ENCODE results near the gene DENND5B.
"Not testable (repeated sequence)": the region's sequence is repeated elsewhere in the genome, so short reads cannot be mapped to it uniquely, and the experiment has no call there.

Gene DENND5B

DNA sequence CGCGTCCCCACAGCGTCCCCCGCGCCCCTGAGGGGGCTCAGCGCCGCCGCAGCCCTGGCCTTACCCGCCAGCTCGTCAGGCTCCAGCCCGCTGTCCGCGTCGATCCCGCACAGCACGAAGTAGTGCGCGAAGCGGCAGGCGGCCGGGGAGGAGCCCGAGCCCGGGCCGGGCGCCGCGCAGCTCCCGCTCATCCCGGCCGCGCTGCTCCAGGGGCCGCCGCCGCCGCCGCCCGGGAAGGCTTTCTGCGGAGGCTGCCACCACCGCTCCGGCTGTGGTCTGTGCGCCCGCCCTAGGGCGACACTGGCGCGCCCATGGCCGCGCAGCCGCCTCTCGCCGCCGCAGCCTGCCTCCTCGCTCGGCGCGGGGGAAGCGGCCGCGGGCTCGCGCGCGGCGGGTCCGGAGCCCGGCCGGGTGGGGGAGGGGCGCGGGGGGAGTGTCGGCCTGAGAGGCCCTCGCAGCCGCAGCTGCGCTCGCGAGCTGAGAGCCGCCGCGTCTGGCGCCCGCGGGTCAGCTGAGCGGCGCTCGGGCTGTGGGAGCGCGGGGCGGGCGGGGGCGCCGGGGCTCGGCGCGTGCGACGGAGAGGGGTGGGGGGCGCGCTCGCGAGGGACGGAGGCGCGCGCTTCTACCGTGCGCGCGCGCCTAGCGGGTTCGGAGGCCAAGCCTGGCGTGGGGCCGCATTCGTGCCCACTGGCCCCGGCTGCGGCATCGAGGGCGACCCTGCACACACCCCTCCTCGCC, at the start of gene DENND5B:
Gene DENND5B, minus strand, starts transcription at position 495 of the 738 bp plus-strand sequence. Its CDS starts 304 bp downstream, at position 191.
- DNase-seq (ENCODE audit: low spot score): peak; percentile 90

DNA sequence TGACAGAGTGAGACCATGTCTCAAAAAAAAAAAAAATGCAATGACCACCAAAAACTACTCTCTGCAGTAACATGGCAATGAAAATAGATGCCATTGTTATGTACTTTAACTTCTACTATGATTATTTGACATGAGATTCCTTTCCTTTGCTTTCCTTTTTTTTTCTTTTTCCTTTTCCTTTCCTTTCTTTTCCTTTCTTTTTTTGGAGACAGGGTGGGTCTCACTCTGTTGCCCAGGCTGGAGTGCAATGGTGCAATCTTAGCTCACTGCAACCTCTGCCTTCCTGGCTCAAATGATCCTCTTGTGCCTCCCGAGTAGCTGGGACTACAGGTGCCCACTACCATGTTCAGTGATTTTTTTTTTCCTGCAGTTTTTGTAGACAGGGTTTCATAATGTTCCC, 43.7 kb upstream of the DENND5B start:
- no peak for DNase-seq (ENCODE audit: low spot score)

DNA sequence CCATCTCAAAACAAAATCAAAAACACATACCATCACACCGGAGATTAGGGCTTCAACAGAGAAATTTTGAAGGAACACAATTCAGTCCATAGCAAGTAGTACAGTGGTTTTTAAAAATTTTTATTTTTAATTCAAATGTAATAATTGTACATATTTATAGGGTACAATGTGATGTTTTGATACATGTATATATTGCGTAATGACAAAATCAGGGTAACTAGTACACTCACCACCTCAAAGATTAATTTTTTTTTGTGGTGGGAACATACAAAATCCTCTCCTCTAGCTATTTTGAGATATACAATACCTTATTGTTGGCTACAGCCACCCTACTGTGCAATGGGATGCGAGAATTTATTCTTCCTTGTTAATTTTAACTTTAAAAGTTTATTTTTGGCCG, 42.5 kb upstream of the DENND5B start:
- DNase-seq (ENCODE audit: low spot score): no peak

DNA sequence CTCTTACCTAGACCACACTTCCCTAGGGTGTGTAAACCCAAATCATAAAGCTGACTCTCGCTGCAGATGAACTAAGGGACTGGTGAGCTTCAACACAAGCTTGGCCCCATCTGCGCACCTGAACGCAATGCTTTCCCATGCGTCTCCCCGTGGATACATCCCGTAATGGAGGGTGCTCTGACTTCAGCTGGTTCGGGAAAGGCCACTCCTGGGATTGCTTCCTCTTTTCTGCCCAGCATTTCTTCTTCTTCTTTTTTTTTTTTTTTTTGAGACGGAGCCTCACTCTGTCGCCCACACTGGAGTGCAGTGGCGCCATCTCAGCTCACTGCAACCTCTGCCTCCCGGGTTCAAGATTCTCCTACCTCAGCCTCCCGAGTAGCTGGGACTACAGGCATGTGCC, 40.9 kb upstream of the DENND5B start:
- no peak for DNase-seq (ENCODE audit: low spot score)

DNA sequence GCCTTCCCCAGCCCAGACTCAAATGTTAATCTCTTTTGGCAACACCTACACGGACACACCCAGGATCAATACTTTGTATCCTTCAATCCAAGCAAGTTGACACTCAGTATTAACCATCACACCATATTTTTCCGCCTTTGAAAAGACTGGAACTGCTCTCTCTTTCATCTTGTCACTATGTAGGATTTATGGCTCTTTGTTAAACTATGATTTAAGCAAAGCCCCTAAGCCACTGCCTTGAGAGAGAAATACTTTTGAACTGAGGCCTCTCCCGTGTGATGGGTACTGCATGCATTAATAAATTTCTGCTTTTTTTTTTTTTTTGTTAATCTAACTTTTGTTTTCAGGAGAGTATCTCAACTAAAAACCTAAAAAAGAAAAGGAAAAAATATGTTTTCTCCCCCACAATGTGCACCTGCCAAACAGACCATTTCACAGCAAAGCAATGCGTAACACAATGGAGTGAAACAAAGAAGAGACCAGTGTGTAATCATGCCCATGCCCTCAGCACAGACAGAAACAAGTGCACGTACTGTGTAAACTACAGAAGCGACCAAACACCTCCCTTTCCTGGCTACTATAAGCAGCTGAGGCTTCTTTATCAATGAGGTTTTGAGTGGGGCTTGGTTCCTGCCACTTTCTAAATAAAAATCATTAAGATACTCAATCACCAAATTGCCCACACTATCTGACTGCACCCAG, 40.2 kb upstream of the DENND5B start:
- no peak for DNase-seq (ENCODE audit: low spot score)

DNA sequence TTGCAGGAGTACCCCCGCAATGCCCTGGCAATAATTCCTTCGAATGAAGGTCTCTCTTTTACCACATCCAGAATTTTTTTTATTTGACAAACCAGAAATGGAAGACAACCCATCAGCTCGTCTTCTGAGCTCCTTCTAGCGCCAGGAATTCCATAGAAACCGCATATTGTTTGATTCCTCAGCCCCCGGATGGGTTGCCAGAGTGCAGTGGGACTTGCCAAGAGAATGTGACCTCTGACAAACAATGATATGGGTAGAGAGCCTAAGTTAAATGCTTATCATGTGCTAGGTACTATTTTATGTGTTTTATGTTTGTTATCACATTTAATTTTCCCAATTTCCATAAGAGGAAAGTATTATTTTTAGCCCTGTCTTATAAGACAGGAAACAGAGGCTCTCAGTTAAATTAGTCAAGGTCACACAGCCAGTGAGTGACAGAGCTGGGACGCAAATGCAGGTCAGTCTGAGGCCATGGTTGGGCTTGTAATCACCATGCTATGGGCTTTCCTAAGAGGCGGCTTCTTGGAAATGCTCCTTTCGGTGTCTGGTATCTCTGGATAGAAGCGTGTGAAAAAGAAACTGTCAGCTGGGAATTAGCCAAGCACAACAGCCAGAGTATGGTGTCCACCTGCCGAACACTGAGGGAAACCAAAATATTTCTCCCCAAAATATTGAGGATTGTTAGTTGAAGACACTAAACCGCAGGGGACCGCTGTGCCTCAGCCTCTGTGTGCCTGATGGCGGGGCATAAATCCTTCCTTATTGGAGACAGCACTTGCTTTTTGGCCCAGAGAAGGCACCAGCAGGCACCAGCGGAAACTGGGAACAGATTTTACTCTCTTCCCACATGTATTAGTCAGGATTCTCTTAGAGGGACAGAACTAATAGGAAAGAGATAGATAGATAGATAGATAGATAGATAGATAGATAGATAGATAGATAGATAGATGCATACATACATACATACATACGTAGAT, 39.1 kb upstream of the DENND5B start:
- no peak for DNase-seq (ENCODE audit: low spot score)

DNA sequence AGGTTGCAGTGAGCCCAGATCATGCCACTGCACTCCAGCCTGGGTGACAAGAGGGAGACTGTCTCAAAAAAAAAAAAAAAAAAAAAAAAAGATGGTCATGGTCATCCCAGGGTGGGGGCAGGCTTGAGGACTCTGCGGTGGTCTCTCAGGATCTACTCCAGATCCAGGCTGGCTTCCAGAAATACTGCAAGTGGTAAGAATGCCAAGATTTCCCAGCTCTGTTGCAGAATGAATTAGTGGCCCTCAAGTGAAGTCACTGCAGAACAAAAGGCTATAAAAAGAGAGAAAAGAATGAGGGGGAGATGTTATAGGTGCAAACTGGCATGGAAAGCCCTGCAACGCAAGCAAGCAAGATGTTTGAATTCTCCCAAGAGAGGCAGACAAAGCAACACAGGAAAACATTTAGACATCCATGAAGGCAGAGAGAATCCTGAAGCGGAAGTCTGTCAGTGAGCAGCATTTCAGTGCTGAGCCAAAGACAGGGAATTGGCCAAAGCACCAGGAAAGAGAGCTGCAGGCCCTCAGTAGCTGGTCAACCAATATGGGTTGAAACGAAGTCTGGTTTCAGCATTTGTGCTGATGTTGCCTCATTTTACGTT, 36.6 kb upstream of the DENND5B start:
- no peak for DNase-seq (ENCODE audit: low spot score)

DNA sequence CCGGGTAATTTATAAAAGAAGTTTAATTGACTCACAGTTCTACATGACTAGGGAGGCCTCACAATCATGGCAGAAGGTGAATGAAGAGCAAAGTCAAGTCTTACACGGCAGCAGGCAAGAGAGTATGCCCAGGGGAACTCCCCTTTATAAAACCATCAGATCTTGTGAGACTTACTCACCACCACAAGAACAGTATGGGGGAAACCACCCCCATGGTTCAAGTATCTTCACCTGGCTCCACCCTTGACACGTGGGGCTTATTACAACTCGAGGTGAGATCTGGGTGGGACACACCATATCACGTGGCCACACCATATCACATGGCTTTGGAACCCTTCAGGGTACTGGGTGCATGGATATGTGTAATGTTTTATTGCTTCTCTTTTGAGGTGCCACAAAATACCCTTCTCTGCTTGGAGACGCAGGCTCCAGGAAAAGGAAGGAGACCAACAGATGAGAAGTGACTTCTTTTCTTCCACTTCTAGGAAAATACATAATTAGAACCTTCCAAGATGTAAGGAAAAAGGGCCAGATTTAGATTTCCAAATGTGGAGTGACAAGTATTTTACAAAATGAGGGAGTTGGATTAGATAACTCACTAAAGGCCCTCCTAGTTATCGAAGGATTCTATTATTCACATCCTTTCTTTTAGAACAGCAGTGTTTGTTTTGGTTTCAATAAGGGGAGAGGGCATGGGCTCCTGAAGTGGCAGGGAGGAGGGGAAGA, 35.5 kb upstream of the DENND5B start:
- no peak for DNase-seq (ENCODE audit: low spot score)

DNA sequence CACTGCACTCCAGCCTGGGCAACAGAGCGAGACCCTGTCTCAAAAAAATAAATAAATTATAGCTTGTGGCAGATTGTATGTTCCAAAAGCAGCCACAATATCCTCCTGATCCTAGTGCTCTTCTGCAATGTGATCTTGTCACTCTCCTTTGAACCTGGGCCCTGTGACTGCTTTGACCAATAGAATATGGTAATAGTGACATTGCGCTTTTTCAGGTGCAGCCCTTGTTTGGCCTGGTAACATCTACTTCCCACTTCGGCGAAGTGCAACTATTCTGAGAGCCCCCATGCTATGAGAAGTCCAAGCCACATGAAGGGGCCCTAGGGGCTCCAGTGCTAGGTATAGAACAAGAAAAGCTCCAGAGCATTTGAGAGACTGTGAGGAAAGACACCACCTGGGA, 31.1 kb upstream of the DENND5B start:
- DNase-seq (ENCODE audit: low spot score): no peak

DNA sequence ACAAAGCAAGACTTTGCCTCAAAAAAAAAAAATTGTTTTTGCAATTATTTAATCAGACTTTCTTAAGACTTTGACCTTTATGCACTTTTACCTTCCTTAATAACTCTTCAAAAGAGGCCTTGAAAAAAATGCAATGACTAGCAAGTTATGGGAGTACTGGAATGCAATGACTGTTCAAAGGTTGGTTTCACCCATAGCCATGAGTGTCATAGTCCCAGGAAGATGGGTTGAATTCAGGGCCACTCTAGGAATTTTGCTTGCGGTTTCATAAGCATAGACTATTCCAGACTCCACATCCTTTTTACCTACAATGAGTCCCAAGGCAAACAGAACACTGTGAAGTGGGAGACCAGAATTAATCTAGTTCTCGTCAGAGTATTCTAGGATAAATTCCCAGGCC, 29.4 kb upstream of the DENND5B start:
- no peak for DNase-seq (ENCODE audit: low spot score)

DNA sequence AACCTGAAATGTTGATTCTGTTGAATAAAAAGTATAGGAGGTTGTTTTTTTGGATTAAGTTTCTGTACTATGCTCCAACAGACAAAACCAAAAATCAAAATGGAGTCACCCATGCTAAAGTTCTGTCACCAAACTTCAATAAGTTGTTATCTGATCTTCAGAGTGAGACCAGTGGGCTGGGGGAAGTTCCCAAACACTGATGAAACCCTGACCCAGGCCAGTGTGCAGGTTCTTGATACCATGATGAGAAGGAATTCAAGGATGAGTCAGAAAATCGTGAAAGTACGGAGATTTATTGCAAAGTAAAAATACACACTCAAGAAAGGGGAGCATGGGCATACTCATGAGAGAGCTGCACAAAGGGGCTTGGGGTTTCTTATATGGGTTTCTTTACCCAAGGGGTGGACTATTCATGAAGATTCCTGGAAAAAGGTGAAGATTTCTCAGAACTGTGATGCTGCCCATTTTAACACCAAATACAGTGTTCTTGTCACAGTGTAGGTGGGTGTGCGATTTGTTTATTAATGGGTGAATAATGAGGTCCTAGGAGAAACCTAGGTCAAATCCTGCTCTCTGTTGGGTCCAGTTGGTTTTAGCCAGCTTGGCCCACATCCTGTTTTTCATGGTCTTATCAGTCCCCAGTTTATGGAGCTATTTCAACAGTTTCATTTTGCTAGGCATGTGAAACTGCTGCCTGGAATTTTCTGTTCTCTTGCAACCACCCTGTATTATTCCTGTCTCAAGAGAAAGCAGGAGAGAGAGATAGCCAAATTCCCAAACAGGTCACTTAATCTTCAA, 27.5 kb upstream of the DENND5B start:
- DNase-seq (ENCODE audit: low spot score): no peak

DNA sequence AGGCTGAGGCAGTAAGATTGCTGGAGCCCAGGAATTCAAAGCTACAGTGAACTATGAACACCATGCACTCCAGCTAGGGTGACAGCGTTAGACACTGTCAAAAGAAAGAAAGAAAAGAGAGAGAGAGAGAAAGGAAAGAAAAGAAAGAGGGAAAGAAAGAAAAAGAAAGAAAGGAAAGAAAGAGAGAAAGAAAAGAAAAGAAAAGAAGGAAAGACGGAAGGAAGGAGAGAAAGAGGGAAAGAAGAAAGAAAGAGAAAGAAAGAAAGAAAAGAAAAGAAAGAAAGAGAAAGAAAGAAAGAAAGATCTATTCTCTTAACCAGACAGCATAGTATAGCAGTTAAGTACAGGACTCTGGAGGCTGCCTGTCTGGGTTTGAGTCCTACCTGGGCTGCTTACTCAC, 21.9 kb upstream of the DENND5B start:
- no peak for DNase-seq (ENCODE audit: low spot score)

DNA sequence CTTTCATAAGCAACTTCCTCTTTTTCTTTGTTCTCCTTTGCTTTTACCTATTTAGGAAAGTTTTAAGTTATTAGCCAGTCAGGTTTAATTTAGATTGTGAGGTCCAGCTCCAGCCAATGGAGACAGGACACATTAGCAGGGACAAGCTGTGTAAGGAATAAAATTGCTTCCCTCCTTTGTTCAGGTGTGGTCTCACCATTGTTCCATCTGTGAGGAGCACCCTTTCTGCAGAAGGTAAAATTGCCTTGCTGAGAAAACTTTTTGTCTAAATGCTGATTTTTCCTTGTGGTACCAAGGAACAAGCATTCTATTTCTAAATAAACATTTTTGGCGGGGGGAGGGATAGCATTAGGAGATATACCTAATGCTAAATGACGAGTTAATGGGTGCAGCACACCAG, 17.4 kb upstream of the DENND5B start:
- DNase-seq (ENCODE audit: low spot score): not testable (repeated sequence)

DNA sequence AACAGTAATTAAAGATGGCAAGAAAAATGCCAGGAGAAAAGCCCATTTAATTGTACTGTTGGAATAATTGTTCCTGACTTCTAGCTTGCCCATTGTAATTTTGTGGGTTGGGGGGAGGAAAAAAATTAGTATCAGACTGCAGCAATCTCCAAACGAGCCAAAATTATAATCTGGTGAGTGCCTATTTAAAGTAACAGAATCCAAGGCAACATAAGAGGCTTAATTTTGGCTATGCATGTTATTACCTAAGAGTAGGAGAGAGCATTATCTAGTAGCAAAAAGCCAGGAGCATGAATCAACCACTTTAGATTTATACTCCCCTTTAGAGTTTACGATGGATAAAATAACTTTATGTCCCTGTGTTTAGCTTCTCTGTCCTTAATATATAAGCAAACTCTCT, 14.6 kb upstream of the DENND5B start:
- DNase-seq (ENCODE audit: low spot score): no peak

DNA sequence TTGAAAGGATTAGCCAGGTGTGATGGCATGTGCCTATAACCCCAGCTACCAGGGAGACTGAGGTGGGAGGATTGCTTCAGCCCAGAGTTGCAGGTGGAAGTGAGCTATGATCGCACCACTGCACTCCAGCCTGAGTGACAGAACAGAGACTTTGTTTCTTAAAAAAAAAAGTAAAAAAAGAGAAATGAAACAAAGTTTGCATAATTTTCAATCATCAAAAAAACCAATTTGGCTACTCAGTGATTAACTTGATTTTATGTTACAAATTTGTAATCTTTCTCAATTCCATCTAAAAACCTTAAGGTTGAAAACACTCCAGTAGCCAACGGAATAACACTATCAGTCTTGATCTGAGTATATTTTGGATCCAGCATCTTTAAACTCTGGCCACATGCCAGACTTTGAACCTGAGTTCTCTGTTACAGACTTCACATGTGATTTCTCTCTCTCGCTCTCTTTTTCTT, 12.6 kb upstream of the DENND5B start:
- no peak for DNase-seq (ENCODE audit: low spot score)

DNA sequence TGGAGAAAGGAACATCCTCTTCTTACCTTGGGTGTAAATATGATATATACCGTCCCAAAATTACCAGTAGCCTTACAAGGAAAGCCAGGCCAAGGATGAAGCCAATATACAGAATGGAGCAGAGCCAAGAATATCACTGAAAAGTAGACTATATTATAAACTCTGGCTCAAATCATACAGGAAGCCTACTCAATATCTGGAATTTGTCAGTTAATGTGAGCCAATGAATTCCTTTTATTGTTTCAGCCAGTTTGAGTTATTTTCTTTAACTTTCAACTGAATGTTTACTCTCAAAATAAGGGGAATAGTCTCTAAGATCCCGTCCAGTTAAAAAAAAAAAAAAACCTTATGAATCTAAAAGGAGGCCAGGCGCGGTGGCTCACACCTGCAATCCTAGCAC, 9.8 kb upstream of the DENND5B start:
- no peak for DNase-seq (ENCODE audit: low spot score)

DNA sequence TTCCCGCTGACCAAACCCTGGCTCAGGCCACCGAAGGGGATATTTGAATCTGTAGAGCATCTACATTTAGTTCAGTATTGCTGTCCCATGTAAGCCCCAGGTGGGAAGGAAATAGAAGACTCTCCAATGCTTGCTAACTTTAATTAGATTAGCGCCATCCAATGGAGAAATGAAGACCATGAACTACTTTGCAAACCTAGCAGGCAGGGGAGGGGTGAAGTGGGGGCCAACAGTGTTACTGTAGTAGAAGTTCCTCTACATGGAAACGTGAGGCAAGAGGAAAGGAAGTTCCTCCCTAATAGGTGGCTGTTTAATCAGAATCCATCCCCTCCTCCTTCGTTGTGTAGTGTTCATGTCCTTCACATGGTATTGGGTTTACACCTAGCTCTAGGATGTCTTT, 9.3 kb upstream of the DENND5B start:
- no peak for DNase-seq (ENCODE audit: low spot score)

DNA sequence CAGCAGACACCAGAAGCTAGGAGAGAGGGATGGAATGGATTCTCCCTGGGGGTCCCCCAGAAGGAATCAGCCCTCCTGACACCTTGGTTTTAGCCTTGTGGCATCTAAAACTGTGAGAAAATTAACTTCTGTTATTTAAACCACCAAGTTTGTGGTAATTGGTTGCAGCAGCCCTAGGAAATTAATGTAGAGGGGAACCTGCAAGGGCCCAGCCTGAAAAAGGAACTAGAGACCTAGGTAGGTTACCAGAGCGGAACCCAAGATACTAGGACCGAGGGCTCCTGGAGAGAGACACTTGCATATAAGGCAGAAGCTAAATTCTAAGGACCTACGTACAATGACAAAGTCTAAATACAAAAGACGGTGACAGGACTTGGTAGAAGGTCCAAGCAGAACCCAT, 8.1 kb upstream of the DENND5B start:
- no peak for DNase-seq (ENCODE audit: low spot score)

DNA sequence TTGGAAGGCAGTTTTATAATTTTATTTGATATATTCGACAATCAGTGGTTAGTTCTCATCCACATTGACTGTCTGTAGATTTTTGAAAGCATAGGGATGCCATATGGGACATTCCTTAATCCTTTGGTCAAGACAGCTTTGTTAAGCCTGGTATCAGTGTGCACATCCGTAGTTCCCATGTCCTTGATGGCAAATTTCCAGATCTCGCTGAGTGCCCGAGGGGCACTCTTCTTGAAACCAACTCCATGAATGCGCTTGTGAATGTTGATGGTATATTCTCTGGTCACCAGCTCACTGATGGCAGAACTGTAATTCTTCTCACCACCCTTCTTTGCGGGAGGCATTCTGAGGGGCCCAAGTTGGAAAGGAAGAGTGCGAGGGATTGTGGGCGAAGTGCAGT, 6.1 kb upstream of the DENND5B start:
- no peak for DNase-seq (ENCODE audit: low spot score)

DNA sequence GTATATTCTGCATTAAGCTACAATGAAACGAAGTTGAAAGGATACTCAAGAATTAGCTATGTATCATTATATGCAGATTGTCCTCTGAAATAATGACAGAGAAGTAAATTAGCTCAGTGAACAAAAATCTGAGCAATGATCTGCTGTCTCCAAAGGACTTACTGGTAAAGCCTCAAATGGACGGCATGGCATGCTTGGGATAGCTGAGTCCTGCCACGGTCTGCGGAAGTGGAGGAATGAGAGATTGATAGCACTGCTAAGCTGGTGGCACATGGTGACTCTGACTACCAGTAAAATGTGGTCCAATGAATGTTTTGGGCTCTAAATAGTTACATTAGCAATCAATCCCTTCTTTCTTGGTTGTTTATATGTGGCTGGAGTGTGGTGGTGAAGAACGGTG, 3.7 kb upstream of the DENND5B start:
- no peak for DNase-seq (ENCODE audit: low spot score)
